GM12878 (cell line): ENCODE results near the gene MID1. TPM values are rescaled to one million over a fixed set of nuclear protein-coding genes. Genes with fewer than 3 reads are reported as not detected.

ENCODE experiments used
- ATAC-seq: fragments of 200-7000 bp; cut with Tn5 transposase; 3 replicates; pipeline ENCODE4 v1.9.1; 2020; ENCODE audit warnings: mild to moderate bottlenecking, moderate library complexity
- BruUV-seq: library from RNA; stranded (reverse); fragments of 400-500 nt; replicated peaks from 2 replicates; lab custom pipeline; 2021; lab: Mats Ljungman, UMichigan
- CTCF ChIA-PET: fragments of 300-600 bp; sonication (Branson Sonifier 250); formaldehyde crosslinking; extraction: SDS; loops from one replicate; lab custom pipeline; 2021; ENCODE audit warnings: inconsistent platforms; lab: Yijun Ruan, JAX
- POLR2A ChIA-PET: fragments of 350-600 bp; formaldehyde crosslinking; extraction: SDS; loops from one replicate; lab custom pipeline; 2021; ENCODE audit warnings: inconsistent platforms; lab: Charles Lee
- RAD21 ChIA-PET: fragments of 300-600 bp; sonication (Branson Sonifier 250); formaldehyde crosslinking; loops from one replicate; lab custom pipeline; 2023; ENCODE audit warnings: antibody characterized with exemption; ENCODE audit not compliant: unreplicated experiment; lab: Charles Lee
- SMC1A ChIA-PET: fragments of 300-600 bp; sonication (Branson Sonifier 250); formaldehyde crosslinking; loops from one replicate; lab custom pipeline; 2023; ENCODE audit not compliant: unreplicated experiment, uncharacterized antibody; lab: Charles Lee
- DNase-seq: peaks from one replicate; pipeline ENCODE4 v3.0.0-alpha.2; 2011; ENCODE audit warnings: low read depth, low spot score
- FAIRE-seq: peaks from 3 replicates; lab custom pipeline; 2011; peaks lifted over from hg19 to GRCh38; lab: Jason Lieb, UNC
- H2AFZ ChIP-seq: 2 replicates; pipeline ENCODE4 v1.6.0; 2011; ENCODE audit warnings: low read depth, low read length, control low read depth; ENCODE audit not compliant: control insufficient read depth
- H3K27ac ChIP-seq: 2 replicates; pipeline ENCODE4 v1.5.1; 2011; ENCODE audit warnings: control low read depth; ENCODE audit not compliant: control insufficient read depth, insufficient read depth
- H3K27me3 ChIP-seq, 2 experiments: replicated peaks in 1 of 2; 2 replicates each; pipeline versions ENCODE4 v1.6.0 to v1.6.1; 2011; ENCODE audit warnings: low read length in 1 of 2; ENCODE audit not compliant: control insufficient read depth in 2 of 2, insufficient read depth in 2 of 2
- H3K36me3 ChIP-seq, 2 experiments: 2 replicates each; pipeline ENCODE4 v1.5.1; 2011; ENCODE audit warnings: low read length in 1 of 2; ENCODE audit not compliant: control insufficient read depth in 2 of 2, insufficient read depth in 2 of 2
- H3K4me1 ChIP-seq: 2 replicates; pipeline ENCODE4 v1.6.1; 2011; ENCODE audit warnings: mild to moderate bottlenecking, low read length, moderate library complexity, mixed read lengths; ENCODE audit not compliant: control insufficient read depth, insufficient read depth
- H3K4me2 ChIP-seq: 2 replicates; pipeline ENCODE4 v1.6.0; 2011; ENCODE audit warnings: control low read depth; ENCODE audit not compliant: control insufficient read depth, insufficient read depth
- H3K4me3 ChIP-seq: fragments of 200-600 bp; sonication (generic); 2 replicates; pipeline ENCODE4 v1.5.1; 2016
- H3K79me2 ChIP-seq: 2 replicates; pipeline ENCODE4 v1.6.0; 2011; ENCODE audit warnings: low read length; ENCODE audit not compliant: control insufficient read depth, insufficient read depth
- H3K9ac ChIP-seq: 2 replicates; pipeline ENCODE4 v1.8.0; 2011; ENCODE audit warnings: low read length, control low read depth, mixed read lengths; ENCODE audit not compliant: control insufficient read depth, insufficient read depth
- H3K9me3 ChIP-seq: replicated peaks from 3 replicates; pipeline ENCODE4 v1.5.1; 2011; ENCODE audit warnings: mild to moderate bottlenecking, low read length; ENCODE audit not compliant: control insufficient read depth, insufficient read depth
- H4K20me1 ChIP-seq: 2 replicates; pipeline ENCODE4 v1.6.0; 2011; ENCODE audit not compliant: control insufficient read depth, insufficient read depth
- BCL11A ChIP-seq: IDR thresholded peaks from 2 replicates; pipeline ENCODE4 v1.6.1; 2011; ENCODE audit warnings: low read depth, low read length
- BCL3 ChIP-seq: IDR thresholded peaks from 2 replicates; pipeline ENCODE4 v1.6.1; 2011; ENCODE audit warnings: borderline replicate concordance, low read depth, mild to moderate bottlenecking, moderate library complexity, low read length; ENCODE audit not compliant: insufficient read depth, poor library complexity, severe bottlenecking
- BMI1 ChIP-seq: fragments of 450-650 bp; IDR thresholded peaks from 2 replicates; pipeline ENCODE4 v1.6.1; 2016; ENCODE audit warnings: mild to moderate bottlenecking, moderate library complexity, borderline replicate concordance
- BRCA1 ChIP-seq: IDR thresholded peaks from 2 replicates; pipeline ENCODE4 v1.6.1; 2011; ENCODE audit warnings: low read depth, low read length, improper control_type of control experiment
- CREB1 ChIP-seq: IDR thresholded peaks from 2 replicates; pipeline ENCODE4 v1.6.1; 2012; ENCODE audit warnings: low read depth, mild to moderate bottlenecking, inconsistent platforms
- LARP7 ChIP-seq: fragments of 450-650 bp; IDR thresholded peaks from 2 replicates; pipeline ENCODE4 v1.6.1; 2017; ENCODE audit warnings: mild to moderate bottlenecking
- POU2F2 ChIP-seq: IDR thresholded peaks from 3 replicates; pipeline ENCODE4 v1.6.1; 2011; ENCODE audit warnings: low read depth, mild to moderate bottlenecking, low read length, borderline replicate concordance
- PRDM15 ChIP-seq: fragments of 450-650 bp; formaldehyde crosslinking; IDR thresholded peaks from 2 replicates; pipeline ENCODE4 v1.4.0; 2020; ENCODE audit warnings: mild to moderate bottlenecking, moderate library complexity
- SIN3A ChIP-seq: IDR thresholded peaks from 2 replicates; pipeline ENCODE4 v1.6.1; 2012; ENCODE audit warnings: low read depth, low read length, improper control_type of control experiment
- WRNIP1 ChIP-seq: IDR thresholded peaks from 2 replicates; pipeline ENCODE4 v1.6.1; 2011; ENCODE audit warnings: low read depth, low read length, improper control_type of control experiment, borderline replicate concordance
- ZBTB40 ChIP-seq: fragments of 450-650 bp; IDR thresholded peaks from 2 replicates; pipeline ENCODE4 v1.6.1; 2016; ENCODE audit warnings: mild to moderate bottlenecking, moderate library complexity, borderline replicate concordance
- WGBS: methylation state at CpG from one replicate; pipeline ENCODE4 v1.1.6; 2016; ENCODE audit warnings: low lambda C conversion rate; ENCODE audit not compliant: insufficient replicate concordance, insufficient coverage; ENCODE audit errors: missing lambda C conversion rate; 5-methylcytosine and 5-hydroxymethylcytosine counted together
- in situ Hi-C: fragments of 300-500 bp; cut with MboI; formaldehyde crosslinking; loops from 9 replicates; pipeline ENCODE4 v1.14.3; 2018; ENCODE audit warnings: mixed read lengths
- intact Hi-C: fragments of 100-400 bp; cut with micrococcal nuclease; formaldehyde crosslinking; loops from one replicate; pipeline ENCODE4 v1.14.2; 2022; ENCODE audit not compliant: unreplicated experiment
- polyA plus RNA-seq, 11 experiments: library from polyadenylated mRNA; depleted of rRNA in 4 of 11; unstranded in 6 of 11; stranded (reverse) in 5 of 11; fragments of >200 nt; fragmentation: Nextera tagmentation in 4 of 11; fragmentation: Illumina TruSeq in 1 of 11; extraction: Ambion mirVana in 4 of 11; extraction: Trizol in 1 of 11; gene quantifications; 1 replicate in 1 of 11; 2 replicates in 10 of 11; pipeline versions ENCODE4 v1.2.1 to v1.2.3, GENCODE V29; 2011 to 2016; ENCODE audit warnings: inconsistent platforms in 2 of 11, missing spikeins in 2 of 11, low read depth in 1 of 11
- total RNA-seq, 4 experiments: library from RNA; depleted of rRNA in 3 of 4; stranded (reverse); fragments of >200 nt in 3 of 4; fragmentation: Illumina TruSeq in 1 of 4; extraction: Trizol in 1 of 4; gene quantifications; 2 replicates each; pipeline versions ENCODE4 v1.2.1 to v1.2.3, GENCODE V29; 2013 to 2021
- TF ChIP-seq, protein P1 (sequence below): fragments of 450-650 bp; IDR thresholded peaks from 2 replicates; pipeline ENCODE4 v1.6.1; 2017; ENCODE audit warnings: mild to moderate bottlenecking, low read depth, inconsistent platforms; ENCODE audit not compliant: poor library complexity, severe bottlenecking

Gene MID1
- total and polyA plus RNA-seq, 10 of the 15 experiments (the other 5 are each of a cell fraction or from before 2014, with no cell fraction given): 0.04 to 0.51 (median 0.14) TPM; not detected in 1

DNA sequence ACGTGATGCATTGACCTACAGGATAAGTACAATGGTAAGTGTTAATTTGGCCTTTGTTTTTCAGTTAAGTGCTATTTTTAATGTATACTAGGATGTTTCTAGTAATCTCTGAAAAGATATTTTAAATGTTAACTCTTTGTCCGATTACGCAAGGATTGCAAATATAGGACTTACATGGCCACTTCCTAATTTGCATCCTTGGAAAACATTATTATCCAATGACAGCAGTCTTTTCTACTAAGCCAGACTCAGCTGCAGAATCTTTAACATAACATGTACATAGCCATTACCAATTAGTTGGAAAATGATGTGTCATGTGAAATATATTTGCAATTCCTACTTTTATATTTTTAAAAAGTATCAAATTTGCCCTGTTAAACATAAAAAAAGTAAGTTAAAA lies 124.7 kb downstream of the MID1 start:
- intact Hi-C loops (no loop called here), in situ Hi-C loops (no loop called here)
- no peak for DNase-seq
- H3K9me3 ChIP-seq: no peaks in the 10 kb centered on the region
- H3K79me2 ChIP-seq: no peaks in the 10 kb centered on the region
- no peak overlapping the region for H2AFZ ChIP-seq
- H3K4me2 ChIP-seq: no peak overlapping the region
- no peak overlapping the region for H3K9ac ChIP-seq
- ChIA-PET POLR2A (no interaction called here), RAD21 (no interaction called here), CTCF (no interaction called here), SMC1A (no interaction called here)
- H4K20me1 ChIP-seq: no peaks in the 10 kb centered on the region
- H3K4me1 ChIP-seq: no peaks in the 10 kb centered on the region
- no peaks in the 10 kb centered on the region for H3K36me3 ChIP-seq
- no TSS peak for BruUV-seq
- no peaks in the 10 kb centered on the region for H3K27me3 ChIP-seq
- H3K4me3 ChIP-seq: no peak overlapping the region
- H3K27ac ChIP-seq: no peak overlapping the region
- ATAC-seq: no peak
- 57% methylated on average over 3 of the region's 3 CpGs for WGBS
- no peak for FAIRE-seq
- no peak for TF ChIP-seq ZBTB40
- no peak for TF ChIP-seq BMI1
- no peak for TF ChIP-seq LARP7
- TF ChIP-seq, protein P1, sequence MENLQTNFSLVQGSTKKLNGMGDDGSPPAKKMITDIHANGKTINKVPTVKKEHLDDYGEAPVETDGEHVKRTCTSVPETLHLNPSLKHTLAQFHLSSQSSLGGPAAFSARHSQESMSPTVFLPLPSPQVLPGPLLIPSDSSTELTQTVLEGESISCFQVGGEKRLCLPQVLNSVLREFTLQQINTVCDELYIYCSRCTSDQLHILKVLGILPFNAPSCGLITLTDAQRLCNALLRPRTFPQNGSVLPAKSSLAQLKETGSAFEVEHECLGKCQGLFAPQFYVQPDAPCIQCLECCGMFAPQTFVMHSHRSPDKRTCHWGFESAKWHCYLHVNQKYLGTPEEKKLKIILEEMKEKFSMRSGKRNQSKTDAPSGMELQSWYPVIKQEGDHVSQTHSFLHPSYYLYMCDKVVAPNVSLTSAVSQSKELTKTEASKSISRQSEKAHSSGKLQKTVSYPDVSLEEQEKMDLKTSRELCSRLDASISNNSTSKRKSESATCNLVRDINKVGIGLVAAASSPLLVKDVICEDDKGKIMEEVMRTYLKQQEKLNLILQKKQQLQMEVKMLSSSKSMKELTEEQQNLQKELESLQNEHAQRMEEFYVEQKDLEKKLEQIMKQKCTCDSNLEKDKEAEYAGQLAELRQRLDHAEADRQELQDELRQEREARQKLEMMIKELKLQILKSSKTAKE: no peak
- no peak for TF ChIP-seq WRNIP1
- TF ChIP-seq BRCA1: no peak
- TF ChIP-seq BCL3: no peak
- TF ChIP-seq BCL11A: no peak
- no peak for TF ChIP-seq POU2F2
- no peak for TF ChIP-seq SIN3A
- no peak for TF ChIP-seq CREB1
- TF ChIP-seq PRDM15 (CRISPR knock-in tag): no peak
